Measurements from ENCODE around the gene MPDZ. TPM values are rescaled to one million over a fixed set of nuclear protein-coding genes. Genes with fewer than 3 reads are reported as not detected.

Gene MPDZ
- polyA plus RNA-seq, 1 donor (not counting 4 experiments of a cell fraction or from before 2014, with no cell fraction given) = 9.0 TPM

DNA sequence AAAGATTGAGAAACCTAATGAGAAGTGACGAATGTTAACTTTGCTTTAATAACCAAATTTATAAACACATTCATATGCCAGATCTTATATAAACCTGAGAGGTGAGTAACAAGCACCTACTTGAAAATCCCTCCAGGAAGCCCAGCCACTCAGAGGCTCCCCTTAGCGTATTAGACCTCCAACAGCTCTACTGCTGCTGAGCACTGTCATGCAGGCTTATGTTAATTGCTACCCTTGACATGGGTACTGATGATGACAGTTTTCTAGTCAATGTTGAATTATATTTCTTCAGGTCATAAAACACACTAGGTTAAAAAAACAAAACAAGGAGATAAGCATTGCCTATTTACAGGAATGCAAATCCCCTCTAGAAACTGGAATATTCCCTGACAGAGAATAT is 161.2 kb downstream of the MPDZ start:
- H3K36me3 ChIP-seq (ENCODE audit: control insufficient read depth in 2 of 2, extremely low read depth in 1 of 2, insufficient read depth in 2 of 2, low read length in 2 of 2) = peaks cover 0 to 3% of the 10 kb centered on the region in 2 experiments
- no peaks in the 10 kb centered on the region for H3K4me1 ChIP-seq (ENCODE audit: control insufficient read depth, extremely low read depth, insufficient read depth, low read length)
- H4K20me1 ChIP-seq (ENCODE audit: control insufficient read depth, extremely low read depth, insufficient read depth, low read length) = no peaks in the 10 kb centered on the region
- dilution Hi-C loops (cut with MboI; ENCODE audit: extremely low pct_ligation_motif_present, low sequenced_read_pairs) = no loop called here
- no peak overlapping the region for H3K9ac ChIP-seq (ENCODE audit: control insufficient read depth, extremely low read depth, insufficient read depth, low read length)
- FAIRE-seq (no peak), DNase-seq (ENCODE audit: low read depth, low spot score) (no peak)
- H3K9me3 ChIP-seq (ENCODE audit: control insufficient read depth, low read depth, low read length) = no peaks in the 10 kb centered on the region
- no peaks in the 10 kb centered on the region for H3K79me2 ChIP-seq (ENCODE audit: control insufficient read depth, insufficient read depth, low read length)
- no peak overlapping the region for H2AFZ ChIP-seq (ENCODE audit: control insufficient read depth, low read length)
- no peak overlapping the region for H3K4me3 ChIP-seq (ENCODE audit: control insufficient read depth in 2 of 3, extremely low read depth in 1 of 3, insufficient read depth in 2 of 3, low read depth in 1 of 3, low read length in 3 of 3)
- H3K4me2 ChIP-seq (ENCODE audit: control insufficient read depth, extremely low read depth, insufficient read depth, low read depth, low read length) = no peak overlapping the region
- no peaks in the 10 kb centered on the region for H3K9me1 ChIP-seq (ENCODE audit: control insufficient read depth, extremely low read depth, insufficient read depth, low read length)
- no peak overlapping the region for H3K27ac ChIP-seq (ENCODE audit: control insufficient read depth, insufficient read depth, low read length)
- H3K27me3 ChIP-seq (ENCODE audit: control insufficient read depth, extremely low read depth, insufficient read depth, low read length) = no peaks in the 10 kb centered on the region
- no peak for TF ChIP-seq EZH2 (IDR thresholded peaks at IDR 0.05; ENCODE audit: low read length)
- TF ChIP-seq, protein P1, sequence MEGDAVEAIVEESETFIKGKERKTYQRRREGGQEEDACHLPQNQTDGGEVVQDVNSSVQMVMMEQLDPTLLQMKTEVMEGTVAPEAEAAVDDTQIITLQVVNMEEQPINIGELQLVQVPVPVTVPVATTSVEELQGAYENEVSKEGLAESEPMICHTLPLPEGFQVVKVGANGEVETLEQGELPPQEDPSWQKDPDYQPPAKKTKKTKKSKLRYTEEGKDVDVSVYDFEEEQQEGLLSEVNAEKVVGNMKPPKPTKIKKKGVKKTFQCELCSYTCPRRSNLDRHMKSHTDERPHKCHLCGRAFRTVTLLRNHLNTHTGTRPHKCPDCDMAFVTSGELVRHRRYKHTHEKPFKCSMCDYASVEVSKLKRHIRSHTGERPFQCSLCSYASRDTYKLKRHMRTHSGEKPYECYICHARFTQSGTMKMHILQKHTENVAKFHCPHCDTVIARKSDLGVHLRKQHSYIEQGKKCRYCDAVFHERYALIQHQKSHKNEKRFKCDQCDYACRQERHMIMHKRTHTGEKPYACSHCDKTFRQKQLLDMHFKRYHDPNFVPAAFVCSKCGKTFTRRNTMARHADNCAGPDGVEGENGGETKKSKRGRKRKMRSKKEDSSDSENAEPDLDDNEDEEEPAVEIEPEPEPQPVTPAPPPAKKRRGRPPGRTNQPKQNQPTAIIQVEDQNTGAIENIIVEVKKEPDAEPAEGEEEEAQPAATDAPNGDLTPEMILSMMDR (optimal IDR thresholded peaks at IDR 0.05 in 1 of 3, IDR thresholded peaks at IDR 0.05 in 1 of 3, conservative IDR thresholded peaks at IDR 0.05 in 1 of 3; ENCODE audit: extremely low read depth in 1 of 3, insufficient read depth in 2 of 3, low read length in 3 of 3) = no peak

DNA sequence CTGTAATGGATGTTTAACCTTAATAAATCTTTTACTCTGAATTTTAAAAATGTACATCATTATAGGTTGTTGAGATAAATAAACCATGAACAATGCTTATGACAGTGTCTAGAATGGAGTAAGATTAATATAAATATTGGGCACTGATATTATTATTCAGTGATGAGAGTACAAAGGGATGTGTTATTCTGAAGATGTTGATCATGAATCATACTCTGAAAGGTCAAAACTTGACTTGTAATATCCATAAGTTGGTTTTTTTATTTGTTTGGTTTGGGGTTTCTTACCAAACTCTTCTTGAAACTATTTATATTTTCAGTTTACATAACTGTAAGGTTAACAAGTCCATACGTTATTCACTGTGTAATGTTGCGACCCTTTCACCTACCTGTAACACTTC is 163.2 kb downstream of the MPDZ start:
- no peak overlapping the region for H3K4me2 ChIP-seq (ENCODE audit: control insufficient read depth, extremely low read depth, insufficient read depth, low read depth, low read length)

More for the DNA sequence above, 163.2 kb downstream of the MPDZ start:
- Histone ChIP-seq H3K27ac (ENCODE audit: control insufficient read depth, insufficient read depth, low read length) (no peak overlapping the region), H3K9me3 (ENCODE audit: control insufficient read depth, low read depth, low read length) (no peaks in the 10 kb centered on the region), H3K79me2 (ENCODE audit: control insufficient read depth, insufficient read depth, low read length) (no peaks in the 10 kb centered on the region), H4K20me1 (ENCODE audit: control insufficient read depth, extremely low read depth, insufficient read depth, low read length) (no peaks in the 10 kb centered on the region), H3K9ac (ENCODE audit: control insufficient read depth, extremely low read depth, insufficient read depth, low read length) (no peak overlapping the region), H3K27me3 (ENCODE audit: control insufficient read depth, extremely low read depth, insufficient read depth, low read length) (no peaks in the 10 kb centered on the region), H3K4me3 (ENCODE audit: control insufficient read depth in 2 of 3, extremely low read depth in 1 of 3, insufficient read depth in 2 of 3, low read depth in 1 of 3, low read length in 3 of 3) (no peak overlapping the region), H3K9me1 (ENCODE audit: control insufficient read depth, extremely low read depth, insufficient read depth, low read length) (no peaks in the 10 kb centered on the region), H3K4me1 (ENCODE audit: control insufficient read depth, extremely low read depth, insufficient read depth, low read length) (no peaks in the 10 kb centered on the region), H3K36me3 (ENCODE audit: control insufficient read depth in 2 of 2, extremely low read depth in 1 of 2, insufficient read depth in 2 of 2, low read length in 2 of 2) (no peaks in the 10 kb centered on the region), H2AFZ (ENCODE audit: control insufficient read depth, low read length) (no peak overlapping the region)
- dilution Hi-C loops (cut with MboI; ENCODE audit: extremely low pct_ligation_motif_present, low sequenced_read_pairs) = no loop called here
- FAIRE-seq = no peak
- DNase-seq (ENCODE audit: low read depth, low spot score) = no peak
- TF ChIP-seq, protein P1 (optimal IDR thresholded peaks at IDR 0.05 in 1 of 3, IDR thresholded peaks at IDR 0.05 in 1 of 3, conservative IDR thresholded peaks at IDR 0.05 in 1 of 3; ENCODE audit: extremely low read depth in 1 of 3, insufficient read depth in 2 of 3, low read length in 3 of 3) = no peak
- TF ChIP-seq EZH2 (IDR thresholded peaks at IDR 0.05; ENCODE audit: low read length) = no peak

All from keratinocyte (primary cell).